GM20431 (cell line): ENCODE data around the gene TTI1.

Source experiments
- in situ Hi-C: fragments of 300-500 bp; cut with MseI, MboI; formaldehyde crosslinking; loops from one replicate; pipeline ENCODE4 v1.15.0; 2020; ENCODE audit warnings: low sequenced_read_pairs; ENCODE audit not compliant: unreplicated experiment

The TTI1 gene

GRCh38 chr20:38033330-38034107 lies at the start of gene TTI1, which contains the start of gene RPRD1B:
TSS of gene TTI1 (minus strand) at chr20:38033456. CDS start at chr20:38013816, 19,640 bp downstream.
TSS of gene RPRD1B (plus strand) at chr20:38033746. CDS start at chr20:38033948, 202 bp downstream.
- in situ Hi-C loops = no loop called here

DNA sequence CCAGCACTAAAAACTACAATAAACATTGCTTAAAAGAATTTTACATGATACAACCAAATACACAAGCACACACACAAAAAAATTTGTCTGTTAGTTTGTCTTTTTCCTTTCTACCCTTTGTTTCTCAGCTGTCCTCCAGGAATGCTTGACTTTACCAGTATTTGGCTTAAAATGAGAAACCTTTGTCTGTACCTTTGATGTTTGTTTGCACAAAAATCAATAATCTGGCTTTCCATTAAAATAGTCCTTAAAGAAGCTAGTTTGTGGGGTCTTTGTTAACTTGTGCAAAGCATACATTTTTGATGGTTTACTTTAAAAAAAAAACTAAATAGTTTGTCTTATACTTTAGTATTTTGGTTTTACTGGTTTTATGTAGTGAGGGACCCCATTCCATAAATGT lies 49.6 kb upstream of the TTI1 start:
- in situ Hi-C loops = no loop called here

DNA sequence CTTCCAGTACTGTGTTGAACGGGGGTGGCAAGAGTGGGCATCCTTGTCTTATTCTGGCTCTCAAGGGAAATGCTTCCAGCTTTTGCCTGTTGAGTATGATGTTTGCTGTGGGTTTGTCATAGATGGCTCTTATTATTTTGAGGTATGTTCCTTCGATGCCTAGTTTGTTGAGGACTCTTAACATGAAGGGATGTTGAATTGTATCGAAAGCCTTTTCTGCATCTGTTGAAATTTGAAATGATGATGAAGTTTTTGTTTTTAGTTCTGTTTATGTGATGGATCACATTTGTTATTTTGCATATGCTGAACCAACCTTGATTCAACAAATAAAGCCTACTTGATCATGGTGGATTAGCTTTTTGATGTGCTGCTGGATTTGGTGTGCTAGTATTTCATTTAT lies 48.3 kb upstream of the TTI1 start:
- in situ Hi-C loops = no loop called here

GRCh38 chr20:38079353-38079752 lies 46.1 kb upstream of the TTI1 start:
- in situ Hi-C loops = loop anchor here (10.0 kb wide), 1 partner anchor 85 kb away; the partner anchor contains the start of gene TGM2

DNA sequence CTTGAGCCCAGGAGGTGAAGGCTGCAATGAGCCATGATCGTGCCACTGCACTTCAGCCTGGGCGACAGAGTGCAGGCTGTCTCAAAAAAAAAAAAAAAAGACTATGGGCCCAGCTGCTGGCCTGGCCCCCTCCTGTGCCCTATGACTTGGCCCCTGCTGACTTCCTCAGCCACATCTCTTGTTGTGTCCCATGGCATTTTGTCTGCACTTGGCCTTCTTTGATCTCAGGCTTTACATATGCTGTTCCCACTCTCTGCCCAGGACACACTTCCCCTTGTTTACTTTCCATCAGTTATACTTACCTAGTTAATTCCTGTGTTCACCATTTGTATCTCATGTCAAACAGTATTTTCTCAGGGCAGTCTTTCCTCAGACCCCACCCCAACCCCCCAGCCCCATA lies 44.8 kb upstream of the TTI1 start:
- in situ Hi-C loops = loop anchor here (10.0 kb wide), 1 partner anchor 87 kb away; the partner anchor contains the start of gene TGM2

GRCh38 chr20:38076548-38076947 lies 43.3 kb upstream of the TTI1 start:
- in situ Hi-C loops = loop anchor here (10.0 kb wide), 1 partner anchor 88 kb away; the partner anchor contains the start of gene TGM2

GRCh38 chr20:38075161-38075998 lies 42.1 kb upstream of the TTI1 start:
- in situ Hi-C loops = loop anchor here (10.0 kb wide), 1 partner anchor 89 kb away; the partner anchor contains the start of gene TGM2

- in situ Hi-C loops = loop anchor here (10.0 kb wide), 1 partner anchor 91 kb away; the partner anchor contains the start of gene TGM2
Measured at GRCh38 chr20:38073307-38074071, 40.2 kb upstream of the TTI1 start.

DNA sequence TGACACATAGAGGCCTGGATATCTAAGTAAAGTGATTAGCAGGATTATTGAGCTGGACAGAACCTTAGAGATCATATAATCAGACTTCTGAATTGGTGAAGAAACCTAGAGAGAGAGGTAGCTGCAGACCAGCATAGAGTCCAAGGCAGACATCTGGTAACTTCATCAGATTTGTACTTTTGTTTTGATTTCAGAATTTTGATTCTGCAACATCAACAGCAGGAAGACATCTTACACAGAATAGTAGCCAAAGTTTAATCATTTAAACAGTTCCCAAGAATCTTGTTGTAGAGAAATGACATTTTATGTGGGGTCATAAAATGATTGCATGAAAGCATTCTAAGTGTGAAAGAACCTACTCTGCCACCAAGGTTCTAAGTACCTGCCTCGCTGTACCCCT lies 39.6 kb upstream of the TTI1 start:
- in situ Hi-C loops = loop anchor here (10.0 kb wide), 1 partner anchor 92 kb away; the partner anchor contains the start of gene TGM2

- in situ Hi-C loops = no loop called here
Measured at GRCh38 chr20:38067717-38068365, 34.6 kb upstream of the TTI1 start.

GRCh38 chr20:38066969-38067716 lies 33.9 kb upstream of the TTI1 start:
- in situ Hi-C loops = no loop called here

DNA sequence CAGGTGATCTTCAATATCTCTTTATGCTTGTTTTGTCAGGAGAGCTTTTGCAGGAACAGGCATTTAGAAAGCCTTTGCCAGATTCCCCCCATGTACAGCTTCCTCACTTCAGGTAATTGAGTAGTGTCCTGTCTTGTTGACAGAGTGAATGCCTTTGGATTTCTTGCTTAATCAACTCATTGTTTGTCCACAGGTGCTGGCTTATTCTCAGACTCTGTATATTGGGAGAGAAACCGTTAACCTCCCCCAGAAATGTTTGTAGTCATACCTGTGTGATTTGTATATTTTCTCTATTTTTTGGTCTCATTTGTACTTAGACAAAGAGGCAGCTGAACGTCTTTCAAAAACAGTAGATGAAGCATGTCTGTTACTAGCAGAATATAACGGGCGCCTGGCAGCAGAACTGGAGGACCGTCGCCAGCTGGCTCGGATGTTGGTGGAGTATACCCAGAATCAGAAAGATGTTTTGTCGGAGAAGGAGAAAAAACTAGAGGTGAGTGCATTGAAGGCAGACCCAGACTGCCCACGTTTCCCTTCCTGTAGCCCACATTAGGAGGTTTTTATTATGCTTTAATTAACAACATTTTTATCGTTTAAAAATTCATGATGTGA lies 32.6 kb upstream of the TTI1 start:
- in situ Hi-C loops = no loop called here

GRCh38 chr20:38063911-38064530 lies 30.8 kb upstream of the TTI1 start:
- in situ Hi-C loops = no loop called here

DNA sequence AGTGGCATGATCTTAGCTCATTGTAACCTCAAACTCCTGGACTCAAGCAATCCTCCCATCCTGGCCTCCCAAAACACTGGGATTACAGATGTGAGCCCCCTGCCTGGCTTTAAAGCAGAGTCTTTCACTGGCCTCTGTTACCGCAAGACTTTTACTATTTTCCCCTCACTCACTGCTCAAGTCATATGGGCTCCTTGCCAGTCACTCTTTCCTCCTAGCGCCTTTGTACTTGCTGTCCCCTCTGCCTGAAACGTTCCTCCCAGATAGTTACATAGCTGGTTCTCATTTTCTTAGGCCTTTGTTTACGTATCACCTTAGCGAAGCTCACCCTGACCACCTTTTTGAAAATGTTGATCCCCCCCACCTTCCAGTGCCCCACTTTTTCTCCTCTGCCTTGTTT lies 29.6 kb upstream of the TTI1 start:
- in situ Hi-C loops = no loop called here

DNA sequence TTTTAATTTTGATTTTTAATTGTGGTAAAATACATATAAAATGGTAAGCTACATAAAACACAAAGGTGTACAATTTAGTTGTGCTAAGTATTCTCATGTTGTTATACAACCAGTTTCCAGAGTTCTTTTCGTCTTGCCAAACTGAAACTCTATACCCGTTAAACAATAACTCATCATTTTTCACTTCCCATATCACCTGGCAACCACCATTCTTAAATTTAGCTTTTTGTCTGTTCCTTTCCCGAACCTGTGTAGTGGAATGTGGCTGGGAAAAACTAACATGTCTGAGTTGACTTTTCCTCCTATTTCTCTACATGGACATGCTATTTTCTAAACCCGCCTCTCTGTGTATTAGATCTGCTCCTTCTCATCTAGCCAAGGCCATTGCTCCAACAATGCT lies 27.9 kb upstream of the TTI1 start:
- in situ Hi-C loops = no loop called here

GRCh38 chr20:38060536-38060935 lies 27.3 kb upstream of the TTI1 start:
- in situ Hi-C loops = no loop called here

DNA sequence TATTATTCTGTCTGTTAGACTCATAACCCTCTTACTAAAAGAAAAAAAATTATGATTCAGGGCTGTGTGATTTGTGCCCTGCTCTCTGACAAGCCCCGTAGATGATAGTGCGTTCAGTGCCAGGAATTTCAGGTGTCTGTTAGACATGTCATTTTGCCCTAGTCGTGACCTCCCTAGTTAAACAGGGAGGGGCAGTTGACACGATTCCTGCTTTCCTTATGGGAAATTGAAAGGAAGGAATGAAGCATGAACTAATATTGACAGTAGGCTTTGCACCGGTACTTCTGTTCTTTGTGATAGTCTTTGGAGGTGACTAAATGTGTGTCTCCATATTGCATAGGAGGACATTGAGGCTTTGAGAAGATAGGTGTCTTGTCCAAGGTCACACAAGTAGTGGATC lies 26.6 kb upstream of the TTI1 start:
- in situ Hi-C loops = loop anchor here (10.0 kb wide), 1 partner anchor 165 kb away; no protein-coding TSS in a partner anchor
